ENCODE results near the gene NMNAT1. TPM values are rescaled to one million over a fixed set of nuclear protein-coding genes. Genes with fewer than 3 reads are reported as not detected.

Gene NMNAT1
- total RNA-seq, 1 donor from 2014 or later, result 11.0 TPM

DNA sequence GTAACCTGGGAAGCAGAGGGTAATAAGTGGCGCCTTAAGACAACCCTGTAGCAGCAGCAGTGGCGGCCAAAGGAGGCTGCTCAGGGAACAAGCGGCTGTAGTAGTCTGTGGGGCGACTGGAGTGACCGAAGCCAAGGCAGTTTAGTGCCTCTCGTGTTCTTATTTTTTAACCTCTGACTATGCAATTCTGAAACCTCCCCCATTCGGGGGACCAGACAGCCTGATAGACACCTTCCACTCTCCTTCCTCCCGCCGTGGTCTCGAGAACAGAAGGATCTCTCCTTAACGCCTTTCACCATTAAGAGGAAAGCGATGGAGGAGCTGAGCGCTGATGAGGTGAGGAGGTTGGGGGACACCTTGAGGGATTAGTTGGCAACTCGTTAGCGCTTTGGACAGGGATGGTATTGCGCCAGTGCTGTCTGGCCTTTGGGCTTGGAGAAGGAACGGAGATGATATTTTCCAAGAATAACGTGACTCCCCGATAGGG, 90.1 kb downstream of the NMNAT1 start:
- Mint-ChIP-seq H3K27ac (peak overlapping the region; percentile 100), H3K4me1 (ENCODE audit: low read depth) (peaks cover 21% of the 10 kb centered on the region), H3K9me3 (ENCODE audit: low read depth) (no peaks in the 10 kb centered on the region), H3K36me3 (ENCODE audit: insufficient read depth) (peaks cover 4% of the 10 kb centered on the region), H3K27me3 (no peaks in the 10 kb centered on the region), H3K4me3 (ENCODE audit: low read depth) (peak overlapping the region; percentile 98)
- peak; percentile 15 for DNase-seq (ENCODE audit: low spot score, unreplicated experiment)
- TF ChIP-seq, protein P1, sequence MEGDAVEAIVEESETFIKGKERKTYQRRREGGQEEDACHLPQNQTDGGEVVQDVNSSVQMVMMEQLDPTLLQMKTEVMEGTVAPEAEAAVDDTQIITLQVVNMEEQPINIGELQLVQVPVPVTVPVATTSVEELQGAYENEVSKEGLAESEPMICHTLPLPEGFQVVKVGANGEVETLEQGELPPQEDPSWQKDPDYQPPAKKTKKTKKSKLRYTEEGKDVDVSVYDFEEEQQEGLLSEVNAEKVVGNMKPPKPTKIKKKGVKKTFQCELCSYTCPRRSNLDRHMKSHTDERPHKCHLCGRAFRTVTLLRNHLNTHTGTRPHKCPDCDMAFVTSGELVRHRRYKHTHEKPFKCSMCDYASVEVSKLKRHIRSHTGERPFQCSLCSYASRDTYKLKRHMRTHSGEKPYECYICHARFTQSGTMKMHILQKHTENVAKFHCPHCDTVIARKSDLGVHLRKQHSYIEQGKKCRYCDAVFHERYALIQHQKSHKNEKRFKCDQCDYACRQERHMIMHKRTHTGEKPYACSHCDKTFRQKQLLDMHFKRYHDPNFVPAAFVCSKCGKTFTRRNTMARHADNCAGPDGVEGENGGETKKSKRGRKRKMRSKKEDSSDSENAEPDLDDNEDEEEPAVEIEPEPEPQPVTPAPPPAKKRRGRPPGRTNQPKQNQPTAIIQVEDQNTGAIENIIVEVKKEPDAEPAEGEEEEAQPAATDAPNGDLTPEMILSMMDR (IDR thresholded peaks at IDR 0.05; ENCODE audit: unreplicated experiment), result no peak

Small RNAs within 50 kb of the gene (microRNA-seq; reads per million reads assigned to microRNA genes)
- gene MIR5697 (ENCODE audit: borderline number of aligned reads, unreplicated experiment), result not detected

Other genes with a start within 250 kb of the NMNAT1 start
- gene CLSTN1, start 119.5 kb upstream of the NMNAT1 start, total RNA-seq, result 128 and 130 TPM in 2 replicates
- 74.9 and 79.9 TPM in 2 replicates for gene CTNNBIP1, start 33.2 kb upstream of the NMNAT1 start, total RNA-seq
- 32.9 and 37.0 TPM in 2 replicates for gene LZIC, start 84 bp upstream of the NMNAT1 start, total RNA-seq
- 0.55 and 0.65 TPM in 2 replicates for gene RBP7, start 53.8 kb downstream of the NMNAT1 start, total RNA-seq
- 77.2 and 78.1 TPM in 2 replicates for gene UBE4B, start 89.5 kb downstream of the NMNAT1 start, total RNA-seq